Cerebellar nuclear complex (tissue), 1 donor: Measurements from ENCODE around the gene ZNF429.
"Not testable (repeated sequence)": the region's sequence is repeated elsewhere in the genome, so short reads cannot be mapped to it uniquely, and the experiment has no call there.

Experiments used
- DNase-seq, 2 experiments: peaks; one replicate each; lab custom pipeline; 2025; lab: John Stamatoyannopoulos, UW

The ZNF429 gene

DNA sequence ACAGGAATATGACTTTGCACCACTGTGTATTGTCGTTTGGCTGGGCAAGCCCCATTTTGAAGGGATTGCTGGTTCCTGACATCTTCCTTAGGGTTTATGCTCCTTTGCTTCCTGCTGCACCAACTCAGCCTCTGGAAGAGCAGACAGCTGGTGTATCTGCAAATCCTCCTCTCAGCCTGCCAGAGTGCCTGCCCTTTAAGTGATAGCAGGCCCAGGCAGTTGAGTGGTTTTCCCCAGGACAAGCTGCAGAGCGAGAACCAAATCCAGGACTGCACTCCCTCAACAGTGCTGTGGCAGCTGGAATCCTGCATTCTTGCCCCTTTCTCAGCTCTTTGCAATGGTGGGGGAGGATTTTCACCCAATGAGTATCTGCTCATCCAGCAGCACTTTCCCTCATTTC lies 85.5 kb downstream of the ZNF429 start:
- no peak for DNase-seq

DNA sequence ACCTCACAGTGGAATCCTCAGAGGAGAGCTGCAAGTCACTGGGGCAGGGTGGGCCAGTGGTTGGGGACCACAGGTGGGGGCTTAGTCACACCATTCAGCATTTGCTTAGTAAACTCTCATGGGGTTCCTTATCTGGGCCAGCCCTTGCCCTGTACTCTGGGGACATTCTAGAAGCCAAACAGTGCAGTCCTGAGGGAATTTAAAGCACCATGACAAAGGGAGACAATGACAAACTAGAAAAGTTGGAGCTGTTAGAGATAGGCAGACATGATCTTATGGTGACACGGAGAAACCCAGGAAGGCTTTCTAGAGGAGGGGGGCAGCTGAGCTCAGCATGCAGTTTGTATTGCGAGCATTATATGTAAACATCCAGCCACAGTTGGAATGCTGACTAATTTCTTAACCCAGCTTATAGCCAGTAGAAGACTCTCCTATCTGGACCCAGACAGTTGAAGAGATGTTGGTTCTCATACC lies 87.6 kb downstream of the ZNF429 start:
- no peak for DNase-seq

GRCh38 chr19:21593502-21593901 lies 88.1 kb downstream of the ZNF429 start:
- no peak for DNase-seq

GRCh38 chr19:21593934-21594820 lies 88.8 kb downstream of the ZNF429 start:
- no peak for DNase-seq

DNA sequence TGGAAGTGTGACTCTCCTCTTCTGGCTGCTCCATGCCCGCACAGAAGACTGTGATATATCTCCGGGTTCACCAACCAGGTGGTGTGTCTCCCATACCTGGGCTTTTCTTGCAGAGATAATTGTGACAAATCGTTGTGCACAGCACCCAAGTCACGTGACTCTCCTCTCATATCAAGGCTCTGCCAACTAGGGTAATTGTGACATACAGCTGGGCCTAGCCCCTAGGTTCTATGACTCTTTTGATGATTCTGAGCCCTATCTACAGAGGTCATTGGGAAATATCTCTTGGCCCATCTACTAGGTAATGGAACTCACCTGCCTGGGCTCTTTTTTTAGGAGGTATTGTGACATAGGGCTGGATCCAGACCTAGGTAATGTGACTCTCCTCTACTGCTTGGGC lies 89.8 kb downstream of the ZNF429 start:
- DNase-seq = no peak

- DNase-seq = no peak
Measured at GRCh38 chr19:21602082-21602658, 96.8 kb downstream of the ZNF429 start.

GRCh38 chr19:21602659-21603430 lies 97.4 kb downstream of the ZNF429 start:
- not testable (repeated sequence) for DNase-seq

GRCh38 chr19:21603431-21604231 lies 98.2 kb downstream of the ZNF429 start:
- DNase-seq = no peak

GRCh38 chr19:21604351-21604926 lies 99.0 kb downstream of the ZNF429 start:
- DNase-seq = no peak
